Suprapubic skin (tissue), 4 donors: ENCODE measurements around the gene PTPRN2. TPM values are rescaled to one million over a fixed set of nuclear protein-coding genes. Genes with fewer than 3 reads are reported as not detected.

Experiments
- DNase-seq, 2 donors: peaks; one replicate each; pipeline ENCODE4 v3.0.0-alpha.2; 2019; ENCODE audit warnings: low spot score in 2 of 2
- H3K27ac ChIP-seq: fragments of 200-600 bp; sonication (generic); one replicate; pipeline ENCODE4 v1.5.1; 2019
- H3K27me3 ChIP-seq: fragments of 200-600 bp; sonication (generic); one replicate; pipeline ENCODE4 v1.5.1; 2019
- H3K36me3 ChIP-seq: fragments of 200-600 bp; sonication (generic); one replicate; pipeline ENCODE4 v1.5.1; 2019
- H3K4me1 ChIP-seq: fragments of 200-600 bp; sonication (generic); one replicate; pipeline ENCODE4 v1.5.1; 2019
- H3K4me3 ChIP-seq: fragments of 200-600 bp; sonication (generic); one replicate; pipeline ENCODE4 v1.5.1; 2019; ENCODE audit warnings: mild to moderate bottlenecking
- H3K9me3 ChIP-seq: fragments of 200-600 bp; sonication (generic); one replicate; pipeline ENCODE4 v1.5.1; 2019
- CTCF ChIP-seq, 2 donors: fragments of 200-600 bp in 1 of 2; fragments of 450-650 bp in 1 of 2; sonication (generic) in 1 of 2; IDR thresholded peaks; one replicate each; pipeline ENCODE4 v1.5.1; 2016 to 2019; ENCODE audit warnings: antibody characterized with exemption in 2 of 2, mild to moderate bottlenecking in 1 of 2, moderate library complexity in 1 of 2
- EP300 ChIP-seq: sonication (generic); formaldehyde crosslinking; IDR thresholded peaks from one replicate; pipeline ENCODE4 v1.6.1; 2017; ENCODE audit warnings: antibody characterized with exemption
- POLR2A ChIP-seq, 2 donors: fragments of 450-650 bp; IDR thresholded peaks; one replicate each; pipeline ENCODE4 v1.6.1; 2017; ENCODE audit warnings: antibody characterized with exemption in 2 of 2, mild to moderate bottlenecking in 2 of 2, moderate library complexity in 2 of 2
- POLR2AphosphoS5 ChIP-seq, 3 donors: sonication (generic); formaldehyde crosslinking; IDR thresholded peaks; one replicate each; pipeline ENCODE4 v1.6.1; 2017; ENCODE audit warnings: antibody characterized with exemption in 3 of 3
- WGBS: methylation state at CpG from one replicate; pipeline ENCODE4 v1.1.5; 2018; 5-methylcytosine and 5-hydroxymethylcytosine counted together
- total RNA-seq, 4 donors: library from RNA; depleted of rRNA; stranded (reverse); fragments of >200 nt; gene quantifications; one replicate each; pipeline ENCODE4 v1.1.0, GENCODE V29; 2016

Gene PTPRN2
- total RNA-seq, 4 donors from 2014 or later: 0.23 to 1.8 (median 1.3) TPM

- TF ChIP-seq EP300 (no peak), POLR2A (IDR thresholded peaks at IDR 0.05) (no peak), POLR2AphosphoS5 (IDR thresholded peaks at IDR 0.05) (no peak), CTCF (IDR thresholded peaks at IDR 0.05) (no peak)
- no peak overlapping the region for H3K27ac ChIP-seq
- DNase-seq: peak in 1 of 2 donors; percentile 27
These were observed 229.5 kb downstream of the PTPRN2 start for GRCh38 chr7:158357898-158358821.

GRCh38 chr7:158357106-158357897, 230.3 kb downstream of the PTPRN2 start:
- Histone ChIP-seq H3K4me3 (no peak overlapping the region), H3K27me3 (peaks cover 7% of the 10 kb centered on the region), H3K9me3 (peaks cover 12% of the 10 kb centered on the region), H3K36me3 (no peaks in the 10 kb centered on the region), H3K4me1 (no peaks in the 10 kb centered on the region), H3K27ac (no peak overlapping the region)
- WGBS: 86% methylated on average over 14 of the region's 30 CpGs
- peak in 1 of 2 donors; percentile 33 for DNase-seq
- TF ChIP-seq POLR2AphosphoS5 (IDR thresholded peaks at IDR 0.05) (no peak), CTCF (IDR thresholded peaks at IDR 0.05) (no peak), EP300 (no peak)

More at GRCh38 chr7:158357898-158358821, 229.5 kb downstream of the PTPRN2 start:
- Histone ChIP-seq H3K9me3 (peaks cover 12% of the 10 kb centered on the region), H3K4me3 (no peak overlapping the region), H3K4me1 (no peaks in the 10 kb centered on the region), H3K36me3 (no peaks in the 10 kb centered on the region), H3K27me3 (peaks cover 7% of the 10 kb centered on the region)
- 89% methylated on average over 26 of the region's 26 CpGs for WGBS

- Histone ChIP-seq H3K9me3 (peaks cover 12% of the 10 kb centered on the region), H3K4me1 (no peaks in the 10 kb centered on the region), H3K36me3 (no peaks in the 10 kb centered on the region), H3K4me3 (no peak overlapping the region), H3K27me3 (peaks cover 7% of the 10 kb centered on the region), H3K27ac (no peak overlapping the region)
- 85% methylated on average over 3 of the region's 3 CpGs for WGBS
- DNase-seq: peak in 1 of 2 donors; percentile 11
- TF ChIP-seq POLR2AphosphoS5 (IDR thresholded peaks at IDR 0.05) (no peak), POLR2A (IDR thresholded peaks at IDR 0.05) (no peak), CTCF (IDR thresholded peaks at IDR 0.05) (no peak), EP300 (no peak)
These were observed 231.2 kb downstream of the PTPRN2 start for GRCh38 chr7:158356454-158356853.

DNA sequence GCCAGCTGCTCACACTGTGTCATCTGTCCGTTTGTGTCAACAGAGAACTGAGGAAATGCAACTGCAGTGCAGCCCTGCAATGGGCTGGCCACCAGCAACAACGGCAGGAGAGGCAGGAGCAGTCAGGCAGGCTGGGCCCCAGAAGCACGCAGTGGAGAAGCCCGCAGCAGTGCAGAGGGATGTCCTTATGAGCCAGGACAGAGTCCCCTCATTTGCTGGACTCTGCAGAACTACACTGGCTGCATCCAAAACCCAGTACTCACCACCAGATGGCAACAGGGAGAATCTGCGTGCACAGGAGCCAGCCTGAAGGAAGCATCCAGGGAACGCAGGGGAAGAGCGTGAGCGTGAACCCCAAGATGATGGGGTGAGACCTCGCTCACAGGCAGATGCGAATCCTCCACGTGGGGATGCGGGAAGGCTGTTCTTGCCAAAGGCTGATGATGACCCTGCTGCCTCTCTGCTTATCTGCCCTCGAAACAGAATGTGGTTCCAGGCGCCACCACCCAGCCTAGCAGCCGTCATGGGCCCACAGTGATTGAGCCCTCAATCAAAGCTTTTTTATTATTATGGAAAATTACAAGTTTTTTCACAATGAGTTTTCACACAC, 232.1 kb downstream of the PTPRN2 start:
- TF ChIP-seq CTCF (IDR thresholded peaks at IDR 0.05): no peak
- TF ChIP-seq POLR2A (IDR thresholded peaks at IDR 0.05): no peak
- TF ChIP-seq EP300: no peak
- TF ChIP-seq POLR2AphosphoS5 (IDR thresholded peaks at IDR 0.05): no peak
- H3K27ac ChIP-seq: no peak overlapping the region

More for the DNA sequence above, 232.1 kb downstream of the PTPRN2 start:
- DNase-seq: peak in 1 of 2 donors; percentile 24
- 72% methylated on average over 15 of the region's 15 CpGs for WGBS
- H3K27me3 ChIP-seq: peaks cover 7% of the 10 kb centered on the region
- no peaks in the 10 kb centered on the region for H3K36me3 ChIP-seq
- H3K4me3 ChIP-seq: no peak overlapping the region
- H3K4me1 ChIP-seq: no peaks in the 10 kb centered on the region
- H3K9me3 ChIP-seq: peaks cover 12% of the 10 kb centered on the region
